GM11168 (cell line): ENCODE measurements around the gene SNX12.

Experiments used
- in situ Hi-C: fragments of 300-500 bp; cut with MboI; formaldehyde crosslinking; loops from one replicate; pipeline ENCODE4 v1.12.0; 2022; ENCODE audit warnings: low sequenced_read_pairs; ENCODE audit not compliant: unreplicated experiment

Gene SNX12

DNA sequence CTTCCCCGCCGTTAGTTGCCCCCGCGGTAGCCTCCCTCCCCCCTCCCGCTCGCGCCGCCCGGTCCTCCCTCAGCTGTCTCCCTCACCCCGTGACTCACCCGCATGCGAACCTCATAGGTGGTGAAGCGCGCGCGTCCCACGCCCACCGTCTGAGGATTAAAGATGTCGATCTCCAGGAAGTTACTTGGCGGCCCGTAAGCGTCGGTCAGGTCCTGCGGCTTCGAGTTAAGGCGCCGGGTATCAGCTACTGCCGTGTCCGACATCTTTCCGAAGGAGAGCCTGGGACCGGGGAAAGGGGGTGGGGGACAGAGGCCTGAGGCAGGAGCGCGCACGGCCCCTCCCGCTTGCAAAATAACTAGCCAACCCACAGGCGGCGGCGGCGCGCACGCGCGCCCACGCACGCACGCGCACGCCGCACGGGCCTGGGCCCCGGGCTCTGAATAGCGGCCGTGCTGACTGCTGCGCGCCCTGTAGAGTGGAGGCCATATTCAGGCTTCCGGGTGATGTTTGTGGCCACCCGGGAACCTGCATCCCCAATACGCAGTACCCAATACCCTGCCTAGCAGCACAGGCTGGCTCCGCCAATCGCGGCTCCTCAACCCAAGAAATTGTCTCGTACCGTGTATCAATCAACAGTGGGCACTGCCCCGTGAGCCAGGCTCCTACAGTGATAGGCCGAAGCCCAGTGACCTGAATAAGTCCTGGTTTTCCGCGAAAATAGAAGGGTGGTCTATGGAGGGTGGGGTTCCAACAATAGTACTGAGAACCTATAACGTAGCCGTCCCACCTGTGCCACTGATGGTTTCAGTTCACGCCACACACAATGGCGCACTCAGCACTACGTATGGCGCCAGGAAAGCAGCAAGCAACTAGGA, at the start of gene SNX12:
Gene SNX12, minus strand, starts transcription at position 291 of the 875 bp plus-strand sequence. Its CDS starts 28 bp downstream, at position 263.
- in situ Hi-C loops, result no loop called here

DNA sequence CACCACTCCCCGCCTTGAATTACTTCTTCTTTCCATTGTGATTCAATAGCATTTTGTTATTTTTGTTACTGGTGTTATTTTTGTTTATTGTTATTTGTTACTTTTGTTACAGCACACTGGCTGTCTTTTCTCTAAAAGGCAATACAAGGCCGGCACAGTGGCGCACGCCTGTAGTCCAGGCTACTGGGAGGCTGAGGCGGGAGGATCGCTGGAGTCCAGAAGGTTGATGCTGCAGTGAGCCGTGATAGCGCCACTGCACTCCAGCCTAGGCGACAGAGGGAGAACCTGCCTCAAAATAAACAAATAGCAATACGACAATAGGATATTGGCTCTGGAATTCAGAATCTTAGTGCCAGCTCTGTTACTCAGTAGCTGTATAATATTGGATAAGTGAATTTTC, 49.2 kb upstream of the SNX12 start:
- in situ Hi-C loops, result no loop called here

DNA sequence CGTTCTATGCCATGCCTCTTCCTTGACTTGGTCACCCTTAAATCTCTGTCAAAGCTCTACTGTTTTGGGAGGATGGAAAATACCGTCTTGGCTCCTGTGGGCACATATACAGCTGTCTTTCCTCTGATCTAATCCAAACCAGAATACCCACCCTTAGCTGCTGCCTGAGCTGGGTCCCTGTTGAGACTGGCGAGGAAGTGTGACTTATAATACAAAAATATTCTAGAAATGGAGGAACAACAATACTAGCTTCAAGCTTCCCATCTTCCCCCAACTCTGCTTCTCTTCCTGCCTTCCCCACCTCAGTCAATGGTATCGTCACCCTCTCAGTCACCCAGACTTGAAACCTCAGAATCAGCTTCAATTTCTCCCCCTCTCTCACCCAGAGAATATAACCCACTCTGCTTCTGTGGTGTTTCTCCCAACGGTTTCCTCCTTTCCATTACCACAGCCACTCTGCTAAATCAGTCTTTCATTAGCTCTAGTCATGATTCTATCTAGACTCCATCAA, 43.8 kb upstream of the SNX12 start:
- in situ Hi-C loops, result no loop called here

DNA sequence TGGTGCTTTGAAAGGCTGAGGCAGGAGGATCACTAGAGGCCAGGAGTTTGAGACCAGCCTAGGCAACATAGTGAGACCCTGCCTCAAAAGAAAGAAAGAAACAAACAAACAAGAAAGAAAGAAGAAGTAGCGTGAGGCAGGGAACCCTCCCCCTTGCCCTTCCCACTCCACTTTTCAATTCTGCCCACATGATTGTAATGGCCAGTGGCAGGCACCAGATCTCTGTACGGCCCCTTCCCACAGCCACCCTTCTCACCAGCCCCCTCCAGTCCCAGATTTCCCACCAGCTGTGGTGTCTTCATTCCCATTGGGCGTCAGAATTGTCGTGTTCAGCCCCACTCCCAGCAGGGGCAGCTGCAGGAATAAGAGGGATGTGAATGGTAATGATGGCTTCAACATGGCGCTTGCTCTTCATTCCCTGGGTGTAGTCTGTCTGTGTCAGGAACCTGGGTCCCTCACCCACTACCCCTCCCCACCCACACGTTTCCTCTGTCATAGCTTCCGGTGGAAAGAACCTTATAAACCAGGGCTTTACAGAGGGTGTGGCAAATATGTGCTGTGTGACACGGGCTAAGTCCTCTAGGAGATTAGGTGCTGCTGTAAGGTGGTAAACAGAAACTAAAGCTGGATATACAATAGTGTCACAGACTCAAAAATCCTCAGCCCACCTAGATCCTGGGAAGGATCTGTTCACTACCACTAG, 43.2 kb upstream of the SNX12 start, which contains the start of gene IL2RG:
Gene IL2RG, minus strand, starts transcription at position 437 of the 703 bp plus-strand sequence. Its CDS starts 38 bp downstream, at position 399.
- in situ Hi-C loops, result no loop called here

DNA sequence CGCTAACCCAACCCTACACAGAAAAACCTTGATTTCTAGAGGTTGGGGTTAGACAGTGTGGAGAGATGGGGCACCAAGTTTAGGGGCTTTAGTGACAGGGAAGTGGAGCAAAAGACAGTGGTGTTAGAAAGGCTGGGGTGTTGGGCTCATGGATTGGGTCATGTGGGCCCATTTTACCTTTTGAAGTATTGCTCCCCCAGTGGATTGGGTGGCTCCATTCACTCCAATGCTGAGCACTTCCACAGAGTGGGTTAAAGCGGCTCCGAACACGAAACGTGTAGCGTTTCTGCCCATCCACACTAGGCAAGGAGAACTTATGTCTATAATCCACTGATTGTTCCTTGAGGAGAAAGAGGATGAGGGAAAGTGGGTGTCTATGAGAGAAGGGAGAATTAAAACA, 40.9 kb upstream of the SNX12 start:
- in situ Hi-C loops, result no loop called here

DNA sequence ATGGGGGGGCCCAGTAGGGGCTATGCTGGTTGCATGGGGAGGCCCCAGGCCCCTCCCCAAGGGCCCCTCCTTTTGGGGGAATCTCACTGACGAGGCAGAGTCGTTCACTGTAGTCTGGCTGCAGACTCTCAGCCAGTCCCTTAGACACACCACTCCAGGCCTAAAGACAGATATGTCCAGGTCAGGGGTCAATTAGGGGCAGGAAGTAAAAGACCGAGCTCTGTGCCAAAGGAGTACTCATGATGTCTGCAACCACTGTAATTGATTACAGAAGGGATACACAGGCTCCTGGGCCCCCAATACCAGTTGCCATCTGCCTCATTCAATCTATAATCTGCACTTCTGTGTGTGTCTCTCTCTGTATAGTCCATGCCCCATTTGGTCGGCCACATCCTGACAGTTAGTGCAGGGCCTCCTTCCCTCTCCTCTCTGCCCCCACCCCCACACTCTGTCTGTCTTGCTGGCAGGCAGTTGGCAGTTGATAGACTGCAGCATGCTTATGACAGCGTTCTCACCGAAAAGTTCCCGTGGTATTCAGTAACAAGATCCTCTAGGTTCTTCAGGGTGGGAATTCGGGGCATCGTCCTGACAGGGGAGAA, 39.7 kb upstream of the SNX12 start:
- in situ Hi-C loops, result no loop called here

DNA sequence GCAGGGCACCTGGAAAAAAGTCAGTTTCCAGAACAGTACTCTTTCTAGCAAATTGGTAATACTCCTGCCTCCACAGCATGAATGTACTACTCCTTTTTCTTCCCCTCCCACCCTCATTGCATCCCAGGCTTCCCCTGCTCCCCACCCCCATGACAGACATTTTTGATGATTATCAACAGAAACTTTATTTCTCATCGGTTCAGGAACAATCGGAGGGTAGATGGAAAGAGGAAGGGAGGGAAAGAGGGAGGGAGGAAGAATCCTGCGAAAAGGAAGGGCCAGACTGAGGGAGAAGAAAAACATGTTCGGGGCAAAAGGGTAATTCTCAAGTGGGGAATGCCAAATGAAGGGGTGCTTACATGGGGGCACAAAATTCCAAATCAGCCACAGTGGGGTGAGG, 39.1 kb upstream of the SNX12 start:
- in situ Hi-C loops, result no loop called here

DNA sequence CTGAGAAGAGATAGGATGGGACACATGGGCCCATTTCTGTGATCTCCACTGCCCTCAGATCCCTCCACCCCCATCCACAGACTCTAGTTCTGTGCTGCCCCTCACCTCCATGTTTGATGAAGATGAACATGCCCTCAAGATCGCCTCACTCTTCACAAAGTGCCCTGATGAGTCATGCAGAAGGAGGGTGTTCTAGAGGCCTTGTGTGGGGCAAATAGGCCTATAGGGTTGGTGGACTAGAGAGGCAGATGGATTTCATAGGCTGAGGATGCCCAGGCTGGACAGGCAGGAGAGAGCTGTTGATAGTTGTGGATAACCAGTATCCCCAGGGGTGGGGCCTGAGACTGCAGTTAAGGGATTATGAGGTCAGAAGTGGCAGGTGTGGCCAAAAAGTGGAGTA, 38.3 kb upstream of the SNX12 start, which contains the start of gene CXorf65:
Gene CXorf65, minus strand, starts transcription at position 314 of the 400 bp plus-strand sequence. Its CDS starts 184 bp downstream, at position 130.
- in situ Hi-C loops, result no loop called here

DNA sequence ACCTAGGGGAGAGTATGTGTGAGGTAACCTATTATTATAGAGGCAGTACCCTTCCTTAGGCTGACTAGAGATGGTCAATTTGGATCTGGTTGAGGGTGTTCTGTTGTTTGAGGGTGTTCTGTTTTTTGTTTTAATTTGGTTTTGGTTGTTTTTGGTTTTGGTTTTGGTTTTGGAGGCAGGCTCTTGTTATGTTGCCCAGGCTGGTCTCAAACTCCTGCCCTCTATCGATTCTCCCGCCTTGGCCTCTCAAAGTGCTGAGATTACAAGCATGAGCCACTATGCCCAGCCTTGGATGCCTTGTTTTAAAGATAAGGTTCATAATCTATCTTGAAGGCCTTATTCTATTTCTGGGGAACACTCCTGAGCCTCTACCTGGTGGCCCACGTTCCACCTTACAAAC, 37.5 kb upstream of the SNX12 start:
- in situ Hi-C loops, result no loop called here

DNA sequence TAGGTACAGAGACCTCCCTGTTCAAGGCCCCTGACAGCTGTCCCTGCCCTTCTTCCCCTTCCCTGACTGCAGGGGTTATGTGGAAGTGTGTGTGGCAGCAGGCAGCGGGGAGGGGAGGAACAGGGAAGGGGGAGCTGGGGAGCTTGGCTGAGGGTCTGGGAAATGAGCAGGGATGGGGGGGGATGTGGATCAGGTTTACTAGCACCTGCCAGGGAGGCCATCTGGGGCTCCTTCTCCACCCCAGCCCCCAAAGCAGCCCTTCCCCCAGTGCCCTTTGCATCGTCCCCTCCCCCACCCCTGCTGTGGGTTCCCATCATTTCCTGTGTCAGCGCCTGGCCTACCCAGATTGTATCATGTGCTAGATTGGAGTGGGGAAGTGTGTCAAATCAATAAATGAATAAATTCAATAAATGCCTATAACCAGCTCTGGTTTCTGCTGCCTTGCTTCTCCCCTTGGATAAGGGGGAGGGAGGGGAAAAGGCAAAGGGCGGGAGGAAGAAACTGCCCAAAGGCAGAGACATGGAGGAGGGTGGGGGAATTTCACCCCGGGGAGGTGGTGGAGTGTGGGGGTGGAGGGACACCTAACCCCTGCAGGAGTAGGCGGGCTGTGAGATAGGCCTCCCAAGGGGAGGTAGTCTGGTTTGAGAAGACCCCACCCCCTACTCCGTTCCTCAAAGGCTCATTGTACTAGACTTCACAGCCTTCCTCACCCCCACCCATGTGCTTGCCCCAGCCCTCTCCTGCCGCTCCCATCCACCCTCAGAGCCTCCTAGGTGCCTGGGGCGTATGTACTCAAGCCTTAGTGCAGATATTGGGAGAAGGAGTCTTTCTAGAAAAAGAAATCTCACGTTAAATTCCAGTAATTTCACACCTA, 35.2 kb upstream of the SNX12 start:
- in situ Hi-C loops, result no loop called here

DNA sequence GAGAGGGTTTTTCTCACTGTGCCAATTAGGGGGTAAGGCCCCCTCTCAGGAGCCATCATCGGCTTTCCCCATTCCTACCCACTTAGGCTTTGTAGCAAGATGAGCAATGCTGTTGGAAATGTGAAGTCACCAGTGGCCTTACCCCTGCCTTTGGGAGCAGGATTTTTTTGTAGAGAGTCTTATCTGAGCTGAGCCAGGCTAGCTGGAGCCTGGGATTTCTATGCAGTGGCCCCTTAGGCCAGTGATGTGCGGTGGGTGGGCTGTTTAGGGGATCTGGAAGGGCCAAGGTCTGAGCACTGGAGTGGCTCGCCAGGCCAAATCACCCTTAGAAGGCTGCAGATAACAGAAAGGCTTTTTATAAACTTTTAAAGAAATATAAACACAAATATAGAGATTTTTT, 34.2 kb upstream of the SNX12 start:
- in situ Hi-C loops, result no loop called here

DNA sequence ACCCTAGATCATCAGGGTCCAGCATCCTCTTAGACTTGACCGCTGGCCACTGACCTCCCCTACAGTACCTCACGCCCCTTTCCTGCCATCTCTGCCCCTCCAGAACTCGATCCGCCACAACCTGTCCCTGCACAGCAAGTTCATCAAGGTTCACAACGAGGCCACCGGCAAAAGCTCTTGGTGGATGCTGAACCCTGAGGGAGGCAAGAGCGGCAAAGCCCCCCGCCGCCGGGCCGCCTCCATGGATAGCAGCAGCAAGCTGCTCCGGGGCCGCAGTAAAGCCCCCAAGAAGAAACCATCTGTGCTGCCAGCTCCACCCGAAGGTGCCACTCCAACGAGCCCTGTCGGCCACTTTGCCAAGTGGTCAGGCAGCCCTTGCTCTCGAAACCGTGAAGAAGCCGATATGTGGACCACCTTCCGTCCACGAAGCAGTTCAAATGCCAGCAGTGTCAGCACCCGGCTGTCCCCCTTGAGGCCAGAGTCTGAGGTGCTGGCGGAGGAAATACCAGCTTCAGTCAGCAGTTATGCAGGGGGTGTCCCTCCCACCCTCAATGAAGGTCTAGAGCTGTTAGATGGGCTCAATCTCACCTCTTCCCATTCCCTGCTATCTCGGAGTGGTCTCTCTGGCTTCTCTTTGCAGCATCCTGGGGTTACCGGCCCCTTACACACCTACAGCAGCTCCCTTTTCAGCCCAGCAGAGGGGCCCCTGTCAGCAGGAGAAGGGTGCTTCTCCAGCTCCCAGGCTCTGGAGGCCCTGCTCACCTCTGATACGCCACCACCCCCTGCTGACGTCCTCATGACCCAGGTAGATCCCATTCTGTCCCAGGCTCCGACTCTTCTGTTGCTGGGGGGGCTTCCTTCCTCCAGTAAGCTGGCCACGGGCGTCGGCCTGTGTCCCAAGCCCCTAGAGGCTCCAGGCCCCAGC, 32.7 kb upstream of the SNX12 start:
- in situ Hi-C loops, result no loop called here

DNA sequence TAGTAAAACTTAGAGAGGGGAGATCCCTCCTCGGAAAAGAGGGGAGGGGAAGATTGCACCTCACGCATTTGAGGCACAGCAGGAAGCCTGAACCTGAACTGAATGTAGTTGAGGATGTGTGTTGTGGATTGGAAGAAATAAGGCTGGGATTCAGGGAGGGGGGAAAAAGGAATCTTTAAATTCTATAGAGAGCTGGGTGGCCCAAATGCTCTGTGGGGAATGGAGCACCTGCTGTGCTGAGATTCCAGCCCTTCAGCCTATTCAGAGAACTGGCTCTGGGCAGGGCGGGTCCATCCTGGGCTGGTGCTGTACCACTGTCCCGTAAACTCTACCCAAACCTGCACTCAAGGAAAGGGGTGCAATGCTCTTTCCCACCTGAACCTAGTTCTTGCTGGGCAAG, 31.6 kb upstream of the SNX12 start:
- in situ Hi-C loops, result no loop called here

DNA sequence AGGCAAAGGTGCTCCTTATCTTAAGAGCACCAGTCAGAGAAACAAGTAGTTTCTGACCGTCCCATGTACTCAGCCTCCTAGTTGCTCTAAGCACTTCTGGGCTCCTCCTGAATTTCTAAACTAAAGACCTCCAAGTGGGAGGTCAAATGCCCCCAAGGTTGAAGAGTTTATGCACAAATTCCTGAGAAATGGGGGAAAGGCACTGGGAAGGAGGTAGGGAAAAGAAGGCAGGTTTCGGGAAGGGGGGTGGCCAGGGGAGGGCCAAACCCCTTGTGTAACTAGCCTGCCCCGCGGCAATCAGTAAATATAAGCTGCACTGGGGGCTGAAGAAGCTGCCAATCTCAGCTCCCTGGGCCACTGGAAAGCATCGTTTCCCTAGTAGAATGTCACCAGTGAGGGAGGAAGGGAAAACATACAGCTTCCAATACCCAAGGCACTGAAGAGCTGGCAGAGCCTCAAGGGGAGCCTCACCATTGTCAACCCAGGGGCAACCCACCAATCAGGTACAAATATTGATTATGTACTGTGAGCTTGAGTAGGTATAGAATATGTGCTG, 30.9 kb upstream of the SNX12 start:
- in situ Hi-C loops, result no loop called here

DNA sequence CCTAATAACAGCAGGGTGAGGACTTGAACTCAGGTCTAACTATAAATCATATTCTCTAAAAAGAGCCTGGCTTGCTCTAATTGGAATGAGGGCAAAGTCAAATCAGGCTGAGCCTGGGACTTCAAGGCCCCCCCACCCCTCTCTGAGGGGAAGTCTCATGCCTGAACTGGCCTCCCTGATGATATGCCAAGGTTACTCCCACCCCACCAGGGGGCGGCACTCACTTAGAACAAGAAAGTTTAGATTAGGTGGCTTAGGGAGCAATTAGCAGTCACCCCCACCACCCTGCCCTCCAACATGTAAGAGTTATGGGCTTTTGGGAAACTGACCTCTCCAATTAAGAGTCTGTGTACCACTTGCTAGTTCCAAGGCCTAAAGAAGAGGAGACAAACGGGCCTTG, 30.2 kb upstream of the SNX12 start:
- in situ Hi-C loops, result no loop called here

DNA sequence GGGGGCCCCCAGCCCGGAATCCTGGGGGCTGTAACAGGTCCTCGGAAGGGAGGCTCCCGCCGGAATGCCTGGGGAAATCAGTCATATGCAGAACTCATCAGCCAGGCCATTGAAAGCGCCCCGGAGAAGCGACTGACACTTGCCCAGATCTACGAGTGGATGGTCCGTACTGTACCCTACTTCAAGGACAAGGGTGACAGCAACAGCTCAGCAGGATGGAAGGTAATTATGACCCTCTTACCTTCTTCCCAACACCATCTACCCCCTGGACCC, 28.6 kb upstream of the SNX12 start:
- in situ Hi-C loops, result no loop called here

DNA sequence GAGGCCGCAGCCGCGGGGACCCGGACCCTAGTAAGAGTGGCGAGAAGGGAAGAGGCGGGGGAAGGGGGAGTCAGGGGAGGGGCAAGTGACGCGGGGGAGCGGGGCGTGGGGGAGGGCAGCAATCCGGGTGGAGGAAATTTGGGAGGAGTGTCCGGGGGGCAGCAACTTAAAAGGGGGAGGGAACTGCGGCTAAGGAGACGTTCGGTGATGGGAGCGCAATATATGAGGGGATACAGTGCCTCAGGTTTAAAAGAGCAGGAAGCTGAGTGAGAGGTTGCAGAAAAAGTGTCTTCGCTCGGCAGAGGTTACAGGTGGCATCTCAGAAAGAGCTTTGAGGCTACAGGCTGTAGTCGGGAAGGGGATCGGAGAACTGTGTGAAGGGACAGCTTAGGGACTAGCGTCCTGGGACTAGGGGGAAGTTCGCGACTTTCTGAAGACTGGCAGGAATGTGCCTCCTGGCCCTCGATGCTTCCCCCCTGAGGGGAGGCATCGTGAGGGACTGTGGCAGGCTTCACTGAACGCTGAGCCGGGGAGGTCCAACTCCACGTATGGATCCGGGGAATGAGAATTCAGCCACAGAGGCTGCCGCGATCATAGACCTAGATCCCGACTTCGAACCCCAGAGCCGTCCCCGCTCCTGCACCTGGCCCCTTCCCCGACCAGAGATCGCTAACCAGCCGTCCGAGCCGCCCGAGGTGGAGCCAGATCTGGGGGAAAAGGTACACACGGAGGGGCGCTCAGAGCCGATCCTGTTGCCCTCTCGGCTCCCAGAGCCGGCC, 28.0 kb upstream of the SNX12 start:
- in situ Hi-C loops, result no loop called here

DNA sequence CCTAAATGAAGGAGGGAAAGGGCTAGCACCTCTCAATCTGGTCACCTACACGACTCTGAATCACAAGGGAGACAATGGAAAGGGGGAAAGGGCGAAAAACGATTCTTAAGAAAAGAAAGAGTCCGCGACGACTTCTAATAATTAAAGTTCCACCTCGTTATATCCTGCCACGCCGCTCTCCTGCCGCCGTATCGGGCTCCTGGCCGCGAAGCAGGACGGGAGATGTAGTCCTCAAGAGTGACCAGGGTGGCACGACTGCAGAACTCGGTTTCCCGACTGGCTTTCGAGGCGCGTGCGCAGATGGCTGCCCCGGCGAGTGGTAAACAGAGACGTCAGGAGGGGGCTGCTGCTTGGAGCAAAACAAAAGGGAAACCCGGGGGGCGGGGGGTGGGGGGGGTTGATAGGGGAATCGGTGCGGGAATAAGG, 27.4 kb upstream of the SNX12 start, which contains the start of gene FOXO4:
Gene FOXO4, plus strand, starts transcription at position 297 of the 426 bp plus-strand sequence. CDS start 678 bp downstream, outside the sequence.
- in situ Hi-C loops, result no loop called here
